HepG2 (cell line): Measurements from ENCODE around the gene FAM222A. TPM values are rescaled to one million over a fixed set of nuclear protein-coding genes. Genes with fewer than 3 reads are reported as not detected.

Source experiments
- CBX1 ChIP-seq: IDR thresholded peaks from one replicate; pipeline ENCODE4 v1.6.1; 2016; ENCODE audit warnings: antibody characterized with exemption, low read depth
- EHMT2 ChIP-seq: fragments of 200-600 bp; sonication (generic); IDR thresholded peaks from 2 replicates; pipeline ENCODE4 v1.7.0; 2017; ENCODE audit warnings: antibody characterized with exemption, low read depth, low read length, borderline replicate concordance
- ELF4 ChIP-seq: sonication (generic); formaldehyde crosslinking; IDR thresholded peaks from 2 replicates; pipeline ENCODE4 v1.5.0; 2020; ENCODE audit warnings: missing genetic modification reagents, mild to moderate bottlenecking, moderate library complexity, borderline replicate concordance
- MIER2 ChIP-seq: IDR thresholded peaks from 2 replicates; pipeline ENCODE4 v1.6.1; 2016; ENCODE audit warnings: missing biosample characterization, missing genetic modification reagents
- MTA3 ChIP-seq: sonication (generic); formaldehyde crosslinking; IDR thresholded peaks from 2 replicates; pipeline ENCODE4 v1.4.0; 2020; ENCODE audit warnings: missing genetic modification reagents
- NFKBIZ ChIP-seq: IDR thresholded peaks from 2 replicates; pipeline ENCODE4 v1.6.1; 2018; ENCODE audit warnings: missing genetic modification reagents, missing compliant biosample characterization
- PITX1 ChIP-seq: sonication (generic); formaldehyde crosslinking; IDR thresholded peaks from 2 replicates; pipeline ENCODE4 v1.5.1; 2020; ENCODE audit warnings: mild to moderate bottlenecking, missing genetic modification reagents
- RFX1 ChIP-seq: fragments of 450-650 bp; IDR thresholded peaks from 2 replicates; pipeline ENCODE4 v1.6.1; 2017
- SYNCRIP ChIP-seq: fragments of 200-400 bp; formaldehyde crosslinking; IDR thresholded peaks from 2 replicates; pipeline ENCODE4 v1.6.1; 2018; ENCODE audit warnings: mild to moderate bottlenecking, low read depth, low read length; ENCODE audit not compliant: insufficient read depth
- TGIF2 ChIP-seq: IDR thresholded peaks from 2 replicates; pipeline ENCODE4 v1.6.1; 2016; ENCODE audit warnings: control low read depth, missing compliant biosample characterization
- XRCC5 ChIP-seq: fragments of 200-400 bp; formaldehyde crosslinking; optimal IDR thresholded peaks from 2 replicates; pipeline ENCODE3; 2017; ENCODE audit warnings: mild to moderate bottlenecking, low read length
- ZBTB8A ChIP-seq: sonication (generic); formaldehyde crosslinking; IDR thresholded peaks from 2 replicates; pipeline ENCODE4 v1.4.0; 2020; ENCODE audit warnings: mild to moderate bottlenecking, low read depth, missing genetic modification reagents, borderline replicate concordance
- ZNF263 ChIP-seq: sonication (generic); formaldehyde crosslinking; IDR thresholded peaks from 2 replicates; pipeline ENCODE4 v1.4.0; 2020; ENCODE audit warnings: missing genetic modification reagents
- ZNF432 ChIP-seq: sonication (generic); formaldehyde crosslinking; IDR thresholded peaks from 2 replicates; pipeline ENCODE4 v1.5.0; 2020; ENCODE audit warnings: missing genetic modification reagents, mild to moderate bottlenecking, borderline replicate concordance
- ZSCAN9 ChIP-seq: IDR thresholded peaks from 2 replicates; pipeline ENCODE4 v1.6.1; 2016; ENCODE audit warnings: borderline replicate concordance
- polyA plus RNA-seq, 8 experiments: library from polyadenylated mRNA; depleted of rRNA in 3 of 8; stranded (reverse) in 7 of 8; unstranded in 1 of 8; fragments of >200 nt; fragmentation: Illumina TruSeq in 4 of 8; extraction: Trizol in 4 of 8; gene quantifications; 2 replicates each; pipeline versions ENCODE4 v1.2.1 to v1.2.3, GENCODE V29; 2011 to 2016; ENCODE audit warnings: low read depth in 4 of 8, missing spikeins in 1 of 8, mixed read lengths in 1 of 8; ENCODE audit not compliant: insufficient read depth in 1 of 8
- total RNA-seq, 5 experiments: library from RNA; depleted of rRNA; stranded (reverse); fragments of >200 nt; fragmentation: Illumina TruSeq; extraction: Trizol; gene quantifications; 2 replicates each; pipeline ENCODE4 v1.2.3, GENCODE V29; 2016; ENCODE audit warnings: low read depth in 1 of 5
- TF ChIP-seq, protein P1 (sequence below): sonication (generic); formaldehyde crosslinking; IDR thresholded peaks from 2 replicates; pipeline ENCODE4 v1.8.0; 2022; ENCODE audit warnings: low read depth, missing genetic modification reagents
- TF ChIP-seq, protein P2 (sequence below): sonication (generic); formaldehyde crosslinking; IDR thresholded peaks from 2 replicates; pipeline ENCODE4 v1.4.0; 2020; ENCODE audit warnings: missing genetic modification reagents, borderline replicate concordance
- TF ChIP-seq, protein P3 (sequence below): sonication (generic); formaldehyde crosslinking; IDR thresholded peaks from 2 replicates; pipeline ENCODE4 v1.4.0; 2020; ENCODE audit warnings: low read depth, missing genetic modification reagents
- TF ChIP-seq, protein P4 (sequence below): sonication (generic); formaldehyde crosslinking; IDR thresholded peaks from 2 replicates; pipeline ENCODE4 v1.5.0; 2020; ENCODE audit warnings: missing genetic modification reagents

FAM222A gene
- total and polyA plus RNA-seq, 2 of the 13 experiments (the other 11 are each of a cell fraction or from before 2014, with no cell fraction given): 2.7 to 9.6 TPM

GRCh38 chr12:109711596-109712461 is 1.8 kb upstream of the FAM222A start (continued):
- TF ChIP-seq ELF4 (CRISPR knock-in tag): no peak
- TF ChIP-seq MTA3 (CRISPR knock-in tag): no peak
- no peak for TF ChIP-seq NFKBIZ (CRISPR knock-in tag)
- TF ChIP-seq XRCC5: no peak
- TF ChIP-seq RFX1: no peak
- peak; percentile 9; the same call in 1 of the 2 replicates for TF ChIP-seq PITX1 (CRISPR knock-in tag)
- no peak for TF ChIP-seq SYNCRIP
- no peak for TF ChIP-seq MIER2 (CRISPR knock-in tag)
- 0 out of 2 replicates have a peak, but pooled peaks have one; percentile 23 for TF ChIP-seq ZNF263 (CRISPR knock-in tag)
- TF ChIP-seq, protein P1, sequence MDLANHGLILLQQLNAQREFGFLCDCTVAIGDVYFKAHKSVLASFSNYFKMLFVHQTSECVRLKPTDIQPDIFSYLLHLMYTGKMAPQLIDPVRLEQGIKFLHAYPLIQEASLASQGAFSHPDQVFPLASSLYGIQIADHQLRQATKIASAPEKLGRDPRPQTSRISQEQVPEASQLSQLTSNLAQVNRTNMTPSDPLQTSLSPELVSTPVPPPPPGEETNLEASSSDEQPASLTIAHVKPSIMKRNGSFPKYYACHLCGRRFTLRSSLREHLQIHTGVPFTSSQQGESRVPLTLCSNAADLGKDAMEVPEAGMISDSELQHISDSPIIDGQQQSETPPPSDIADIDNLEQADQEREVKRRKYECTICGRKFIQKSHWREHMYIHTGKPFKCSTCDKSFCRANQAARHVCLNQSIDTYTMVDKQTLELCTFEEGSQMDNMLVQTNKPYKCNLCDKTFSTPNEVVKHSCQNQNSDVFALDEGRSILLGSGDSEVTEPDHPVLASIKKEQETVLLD (CRISPR knock-in tag): no peak
- TF ChIP-seq, protein P2, sequence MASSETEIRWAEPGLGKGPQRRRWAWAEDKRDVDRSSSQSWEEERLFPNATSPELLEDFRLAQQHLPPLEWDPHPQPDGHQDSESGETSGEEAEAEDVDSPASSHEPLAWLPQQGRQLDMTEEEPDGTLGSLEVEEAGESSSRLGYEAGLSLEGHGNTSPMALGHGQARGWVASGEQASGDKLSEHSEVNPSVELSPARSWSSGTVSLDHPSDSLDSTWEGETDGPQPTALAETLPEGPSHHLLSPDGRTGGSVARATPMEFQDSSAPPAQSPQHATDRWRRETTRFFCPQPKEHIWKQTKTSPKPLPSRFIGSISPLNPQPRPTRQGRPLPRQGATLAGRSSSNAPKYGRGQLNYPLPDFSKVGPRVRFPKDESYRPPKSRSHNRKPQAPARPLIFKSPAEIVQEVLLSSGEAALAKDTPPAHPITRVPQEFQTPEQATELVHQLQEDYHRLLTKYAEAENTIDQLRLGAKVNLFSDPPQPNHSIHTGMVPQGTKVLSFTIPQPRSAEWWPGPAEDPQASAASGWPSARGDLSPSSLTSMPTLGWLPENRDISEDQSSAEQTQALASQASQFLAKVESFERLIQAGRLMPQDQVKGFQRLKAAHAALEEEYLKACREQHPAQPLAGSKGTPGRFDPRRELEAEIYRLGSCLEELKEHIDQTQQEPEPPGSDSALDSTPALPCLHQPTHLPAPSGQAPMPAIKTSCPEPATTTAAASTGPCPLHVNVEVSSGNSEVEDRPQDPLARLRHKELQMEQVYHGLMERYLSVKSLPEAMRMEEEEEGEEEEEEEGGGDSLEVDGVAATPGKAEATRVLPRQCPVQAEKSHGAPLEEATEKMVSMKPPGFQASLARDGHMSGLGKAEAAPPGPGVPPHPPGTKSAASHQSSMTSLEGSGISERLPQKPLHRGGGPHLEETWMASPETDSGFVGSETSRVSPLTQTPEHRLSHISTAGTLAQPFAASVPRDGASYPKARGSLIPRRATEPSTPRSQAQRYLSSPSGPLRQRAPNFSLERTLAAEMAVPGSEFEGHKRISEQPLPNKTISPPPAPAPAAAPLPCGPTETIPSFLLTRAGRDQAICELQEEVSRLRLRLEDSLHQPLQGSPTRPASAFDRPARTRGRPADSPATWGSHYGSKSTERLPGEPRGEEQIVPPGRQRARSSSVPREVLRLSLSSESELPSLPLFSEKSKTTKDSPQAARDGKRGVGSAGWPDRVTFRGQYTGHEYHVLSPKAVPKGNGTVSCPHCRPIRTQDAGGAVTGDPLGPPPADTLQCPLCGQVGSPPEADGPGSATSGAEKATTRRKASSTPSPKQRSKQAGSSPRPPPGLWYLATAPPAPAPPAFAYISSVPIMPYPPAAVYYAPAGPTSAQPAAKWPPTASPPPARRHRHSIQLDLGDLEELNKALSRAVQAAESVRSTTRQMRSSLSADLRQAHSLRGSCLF (CRISPR knock-in tag): no peak
- TF ChIP-seq CBX1: no peak
- no peak for TF ChIP-seq ZSCAN9 (CRISPR knock-in tag)
- TF ChIP-seq EHMT2: no peak
- TF ChIP-seq TGIF2: no peak
- TF ChIP-seq, protein P3, sequence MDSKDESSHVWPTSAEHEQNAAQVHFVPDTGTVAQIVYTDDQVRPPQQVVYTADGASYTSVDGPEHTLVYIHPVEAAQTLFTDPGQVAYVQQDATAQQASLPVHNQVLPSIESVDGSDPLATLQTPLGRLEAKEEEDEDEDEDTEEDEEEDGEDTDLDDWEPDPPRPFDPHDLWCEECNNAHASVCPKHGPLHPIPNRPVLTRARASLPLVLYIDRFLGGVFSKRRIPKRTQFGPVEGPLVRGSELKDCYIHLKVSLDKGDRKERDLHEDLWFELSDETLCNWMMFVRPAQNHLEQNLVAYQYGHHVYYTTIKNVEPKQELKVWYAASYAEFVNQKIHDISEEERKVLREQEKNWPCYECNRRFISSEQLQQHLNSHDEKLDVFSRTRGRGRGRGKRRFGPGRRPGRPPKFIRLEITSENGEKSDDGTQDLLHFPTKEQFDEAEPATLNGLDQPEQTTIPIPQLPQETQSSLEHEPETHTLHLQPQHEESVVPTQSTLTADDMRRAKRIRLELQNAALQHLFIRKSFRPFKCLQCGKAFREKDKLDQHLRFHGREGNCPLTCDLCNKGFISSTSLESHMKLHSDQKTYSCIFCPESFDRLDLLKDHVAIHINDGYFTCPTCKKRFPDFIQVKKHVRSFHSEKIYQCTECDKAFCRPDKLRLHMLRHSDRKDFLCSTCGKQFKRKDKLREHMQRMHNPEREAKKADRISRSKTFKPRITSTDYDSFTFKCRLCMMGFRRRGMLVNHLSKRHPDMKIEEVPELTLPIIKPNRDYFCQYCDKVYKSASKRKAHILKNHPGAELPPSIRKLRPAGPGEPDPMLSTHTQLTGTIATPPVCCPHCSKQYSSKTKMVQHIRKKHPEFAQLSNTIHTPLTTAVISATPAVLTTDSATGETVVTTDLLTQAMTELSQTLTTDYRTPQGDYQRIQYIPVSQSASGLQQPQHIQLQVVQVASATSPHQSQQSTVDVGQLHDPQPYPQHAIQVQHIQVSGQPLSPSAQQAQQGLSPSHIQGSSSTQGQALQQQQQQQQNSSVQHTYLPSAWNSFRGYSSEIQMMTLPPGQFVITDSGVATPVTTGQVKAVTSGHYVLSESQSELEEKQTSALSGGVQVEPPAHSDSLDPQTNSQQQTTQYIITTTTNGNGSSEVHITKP (CRISPR knock-in tag): no peak
- no peak for TF ChIP-seq ZNF432 (CRISPR knock-in tag)
- no peak for TF ChIP-seq ZBTB8A (CRISPR knock-in tag)
- TF ChIP-seq, protein P4, sequence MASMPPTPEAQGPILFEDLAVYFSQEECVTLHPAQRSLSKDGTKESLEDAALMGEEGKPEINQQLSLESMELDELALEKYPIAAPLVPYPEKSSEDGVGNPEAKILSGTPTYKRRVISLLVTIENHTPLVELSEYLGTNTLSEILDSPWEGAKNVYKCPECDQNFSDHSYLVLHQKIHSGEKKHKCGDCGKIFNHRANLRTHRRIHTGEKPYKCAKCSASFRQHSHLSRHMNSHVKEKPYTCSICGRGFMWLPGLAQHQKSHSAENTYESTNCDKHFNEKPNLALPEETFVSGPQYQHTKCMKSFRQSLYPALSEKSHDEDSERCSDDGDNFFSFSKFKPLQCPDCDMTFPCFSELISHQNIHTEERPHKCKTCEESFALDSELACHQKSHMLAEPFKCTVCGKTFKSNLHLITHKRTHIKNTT (CRISPR knock-in tag): no peak
